GM18517 (cell line): ENCODE data around the gene GPS2.
"Not testable (repeated sequence)": the region's sequence is repeated elsewhere in the genome, so short reads cannot be mapped to it uniquely, and the experiment has no call there.

Experiments
- ATAC-seq: cut with Tn5 transposase; IDR thresholded peaks from one replicate; pipeline ENCODE4 v1.9.1; 2021; ENCODE audit warnings: mild to moderate bottlenecking, moderate library complexity; ENCODE audit not compliant: unreplicated experiment

GPS2 gene

GRCh38 chr17:7337600-7337999 lies 22.4 kb upstream of the GPS2 start:
- not testable (repeated sequence) for ATAC-seq

GRCh38 chr17:7336240-7337175 lies 21.3 kb upstream of the GPS2 start, which contains the start of gene ACAP1:
TSS of gene ACAP1 (plus strand) at chr17:7336529. CDS start at chr17:7336735, 206 bp downstream.
- ATAC-seq: no peak

- ATAC-seq: not testable (repeated sequence)
These were observed 20.6 kb upstream of the GPS2 start for GRCh38 chr17:7335765-7336164.

GRCh38 chr17:7334938-7335538 lies 19.9 kb upstream of the GPS2 start:
- ATAC-seq: no peak

- not testable (repeated sequence) for ATAC-seq
These were observed 17.5 kb upstream of the GPS2 start for GRCh38 chr17:7332600-7333069.

- no peak for ATAC-seq
These were observed 17.0 kb upstream of the GPS2 start for GRCh38 chr17:7332111-7332510.

- ATAC-seq: no peak
These were observed 15.5 kb upstream of the GPS2 start for GRCh38 chr17:7330638-7331015.

GRCh38 chr17:7329997-7330637 lies 15.0 kb upstream of the GPS2 start:
- peak; percentile 40 for ATAC-seq

- peak; percentile 62 for ATAC-seq
These were observed 14.3 kb upstream of the GPS2 start for GRCh38 chr17:7329374-7329996.

- peak; percentile 11 for ATAC-seq
These were observed 13.7 kb upstream of the GPS2 start, which contains the start of gene NEURL4 for GRCh38 chr17:7328840-7329373. TSS of gene NEURL4 (minus strand) at chr17:7329335. CDS start at chr17:7329312, 23 bp downstream.

- no peak for ATAC-seq
These were observed 12.8 kb upstream of the GPS2 start for GRCh38 chr17:7328009-7328408.

- ATAC-seq: no peak
These were observed 12.3 kb upstream of the GPS2 start for GRCh38 chr17:7327501-7327900.

GRCh38 chr17:7327056-7327455 lies 11.9 kb upstream of the GPS2 start:
- no peak for ATAC-seq

- no peak for ATAC-seq
These were observed 11.0 kb upstream of the GPS2 start for GRCh38 chr17:7326186-7326585.

- no peak for ATAC-seq
These were observed 9.9 kb upstream of the GPS2 start for GRCh38 chr17:7325031-7325528.

- no peak for ATAC-seq
These were observed 9.2 kb upstream of the GPS2 start for GRCh38 chr17:7324438-7324779.

GRCh38 chr17:7323731-7324437 lies 8.7 kb upstream of the GPS2 start:
- ATAC-seq: no peak

- no peak for ATAC-seq
These were observed 7.5 kb upstream of the GPS2 start for GRCh38 chr17:7322520-7323194.

- ATAC-seq: no peak
These were observed 6.3 kb upstream of the GPS2 start for GRCh38 chr17:7321466-7321865.
